ENCODE measurements around the gene CHMP2A. TPM values are rescaled to one million over a fixed set of nuclear protein-coding genes. Genes with fewer than 3 reads are reported as not detected.

CHMP2A gene
- total and polyA plus RNA-seq, 2 of the 13 experiments (the other 11 are each of a cell fraction or from before 2014, with no cell fraction given), result 49.7 to 55.0 TPM

GRCh38 chr19:58519355-58520256 is 35.3 kb downstream of the CHMP2A start, which contains the start of gene ZBTB45 (continued):
- TF ChIP-seq USF2 (IDR thresholded peaks at IDR 0.05; ENCODE audit: low read depth, low read length), result no peak
- 0 out of 2 replicates have a peak, but pooled peaks have one; percentile 63 for TF ChIP-seq USF2 (CRISPR knock-in tag; IDR thresholded peaks at IDR 0.05; ENCODE audit: borderline replicate concordance)
- TF ChIP-seq ZNF512B (CRISPR knock-in tag; IDR thresholded peaks at IDR 0.05; ENCODE audit: borderline replicate concordance), result 0 out of 2 replicates have a peak, but pooled peaks have one; percentile 26
- peak; percentile 100 for TF ChIP-seq GABPA (IDR thresholded peaks at IDR 0.05; ENCODE audit: low read depth, low read length)
- TF ChIP-seq GABPA (CRISPR knock-in tag; IDR thresholded peaks at IDR 0.05; ENCODE audit: low read depth), result peak; percentile 99
- TF ChIP-seq TBX3 (IDR thresholded peaks at IDR 0.05; ENCODE audit: borderline replicate concordance), result peak; percentile 51; the same call in 1 of the 2 replicates
- peak; percentile 90 for TF ChIP-seq CBX1 (IDR thresholded peaks at IDR 0.05; ENCODE audit: low read depth)
- peak; percentile 87; the same call in 1 of the 2 replicates for TF ChIP-seq DNMT1 (CRISPR knock-in tag; IDR thresholded peaks at IDR 0.05)
- TF ChIP-seq RBM22 (optimal IDR thresholded peaks at IDR 0.05; ENCODE audit: low read length), result no peak
- peak; percentile 19; the same call in 1 of the 2 replicates for TF ChIP-seq TFAP4 (IDR thresholded peaks at IDR 0.05; ENCODE audit: borderline replicate concordance, low read depth)
- TF ChIP-seq ZFY (CRISPR knock-in tag; IDR thresholded peaks at IDR 0.05), result peak; percentile 99
- peak; percentile 65; the same call in 1 of the 2 replicates for TF ChIP-seq ZNF318 (CRISPR knock-in tag; IDR thresholded peaks at IDR 0.05)
- TF ChIP-seq PAF1 (CRISPR knock-in tag; IDR thresholded peaks at IDR 0.05), result no peak; the same call in 1 of the 2 replicates
